WTC11 (cell line): ENCODE data around the gene CELF2. TPM values are rescaled to one million over a fixed set of nuclear protein-coding genes. Genes with fewer than 3 reads are reported as not detected.

Source experiments
- ATAC-seq: fragments of 200-7000 bp; cut with Tn5 transposase; 2 replicates; pipeline ENCODE4 v1.10.0; 2021; ENCODE audit warnings: mild to moderate bottlenecking, moderate library complexity
- CTCF ChIA-PET: fragments of 300-600 bp; sonication (Branson Sonifier 250); formaldehyde crosslinking; loops from one replicate; lab custom pipeline; 2021; ENCODE audit warnings: antibody characterized with exemption; lab: Charles Lee
- POLR2A ChIA-PET: fragments of 350-600 bp; sonication (Branson Sonifier 250); formaldehyde crosslinking; loops from one replicate; lab custom pipeline; 2021; ENCODE audit warnings: antibody characterized with exemption; lab: Charles Lee
- DNase-seq: peaks from one replicate; pipeline ENCODE4 v3.0.0; 2021; ENCODE audit warnings: low spot score
- H3K27ac Mint-ChIP-seq: 2 replicates; pipeline ENCODE4 v1.8.0; 2021; ENCODE audit warnings: mixed read lengths
- H3K27me3 Mint-ChIP-seq: 2 replicates; pipeline ENCODE4 v1.8.0; 2021; ENCODE audit warnings: low read depth, mild to moderate bottlenecking, moderate library complexity, mixed read lengths
- H3K36me3 Mint-ChIP-seq: 2 replicates; pipeline ENCODE4 v1.8.0; 2021; ENCODE audit warnings: mixed read lengths
- H3K4me1 Mint-ChIP-seq: 2 replicates; pipeline ENCODE4 v1.8.0; 2022; ENCODE audit warnings: mixed read lengths
- H3K4me3 Mint-ChIP-seq: 2 replicates; pipeline ENCODE4 v1.8.0; 2021; ENCODE audit warnings: mild to moderate bottlenecking, moderate library complexity, mixed read lengths
- H3K9me3 Mint-ChIP-seq: 2 replicates; pipeline ENCODE4 v1.8.0; 2021; ENCODE audit warnings: mixed read lengths
- AR ChIP-seq: fragments of 250-450 bp; sonication (Bioruptor Pico); IDR thresholded peaks from 2 replicates; pipeline ENCODE4 v1.9.0; 2021; ENCODE audit warnings: mild to moderate bottlenecking
- ARID4B ChIP-seq: sonication (generic); formaldehyde crosslinking; IDR thresholded peaks from 2 replicates; pipeline ENCODE4 v1.8.0; 2023; ENCODE audit warnings: missing genetic modification reagents, mild to moderate bottlenecking, borderline replicate concordance
- HMGXB4 ChIP-seq: sonication (generic); formaldehyde crosslinking; IDR thresholded peaks from 2 replicates; pipeline ENCODE4 v1.8.1; 2023; ENCODE audit warnings: mild to moderate bottlenecking, moderate library complexity, missing genetic modification reagents
- IRF2 ChIP-seq: sonication (generic); formaldehyde crosslinking; IDR thresholded peaks from 2 replicates; pipeline ENCODE4 v1.8.0; 2022; ENCODE audit warnings: low read depth, missing genetic modification reagents, borderline replicate concordance
- JUN ChIP-seq: sonication (generic); formaldehyde crosslinking; IDR thresholded peaks from 2 replicates; pipeline ENCODE4 v1.8.0; 2023; ENCODE audit warnings: mild to moderate bottlenecking, missing genetic modification reagents
- KAT7 ChIP-seq: sonication (generic); formaldehyde crosslinking; IDR thresholded peaks from 2 replicates; pipeline ENCODE4 v1.8.1; 2023; ENCODE audit warnings: missing genetic modification reagents, mild to moderate bottlenecking, borderline replicate concordance
- MYBL2 ChIP-seq: sonication (generic); formaldehyde crosslinking; IDR thresholded peaks from 2 replicates; pipeline ENCODE4 v1.8.1; 2023; ENCODE audit warnings: mild to moderate bottlenecking, moderate library complexity, missing genetic modification reagents
- PREB ChIP-seq: sonication (generic); formaldehyde crosslinking; IDR thresholded peaks from 2 replicates; pipeline ENCODE4 v1.8.1; 2022; ENCODE audit warnings: mild to moderate bottlenecking, missing genetic modification reagents, moderate library complexity, borderline replicate concordance
- ZBTB21 ChIP-seq: sonication (generic); formaldehyde crosslinking; IDR thresholded peaks from 2 replicates; pipeline ENCODE4 v1.8.1; 2023; ENCODE audit warnings: mild to moderate bottlenecking, missing genetic modification reagents, borderline replicate concordance
- ZBTB43 ChIP-seq: sonication (generic); formaldehyde crosslinking; IDR thresholded peaks from 2 replicates; pipeline ENCODE4 v1.8.1; 2023; ENCODE audit warnings: mild to moderate bottlenecking, missing genetic modification reagents
- ZNF138 ChIP-seq: sonication (generic); formaldehyde crosslinking; conservative IDR thresholded peaks from 2 replicates; pipeline ENCODE4 v1.8.1; 2022; ENCODE audit warnings: mild to moderate bottlenecking, moderate library complexity, missing genetic modification reagents
- ZNF232 ChIP-seq: sonication (generic); formaldehyde crosslinking; IDR thresholded peaks from 2 replicates; pipeline ENCODE4 v1.8.0; 2022; ENCODE audit warnings: mild to moderate bottlenecking, missing genetic modification reagents
- ZNF263 ChIP-seq: sonication (generic); formaldehyde crosslinking; IDR thresholded peaks from 2 replicates; pipeline ENCODE4 v1.8.1; 2022; ENCODE audit warnings: low read depth, mild to moderate bottlenecking, moderate library complexity, missing genetic modification reagents
- ZNF317 ChIP-seq: sonication (generic); formaldehyde crosslinking; IDR thresholded peaks from 2 replicates; pipeline ENCODE4 v1.8.1; 2023; ENCODE audit warnings: low read depth, mild to moderate bottlenecking, moderate library complexity, missing genetic modification reagents, borderline replicate concordance
- ZNF532 ChIP-seq: fragments of 250-450 bp; sonication (Bioruptor Pico); IDR thresholded peaks from 2 replicates; pipeline ENCODE4 v1.9.0; 2021; ENCODE audit warnings: mild to moderate bottlenecking, borderline replicate concordance
- total RNA-seq: library from RNA; stranded (reverse); gene quantifications from 3 replicates; pipeline ENCODE4 v1.2.3, GENCODE V29; 2021

The CELF2 gene
- total RNA-seq, 1 experiment from 2014 or later, result 24.6 TPM

GRCh38 chr10:11358923-11359575 lies 341.4 kb downstream of the CELF2 start:
- Mint-ChIP-seq H3K4me1 (no peaks in the 10 kb centered on the region), H3K27ac (no peak overlapping the region), H3K36me3 (peaks cover 9% of the 10 kb centered on the region)
- TF ChIP-seq ZBTB43 (CRISPR knock-in tag) (no peak), AR (CRISPR knock-in tag) (no peak), JUN (CRISPR knock-in tag) (no peak), HMGXB4 (no peak), KAT7 (no peak), ARID4B (CRISPR knock-in tag) (no peak), PREB (no peak), ZNF532 (CRISPR knock-in tag) (no peak), MYBL2 (CRISPR knock-in tag) (no peak), ZNF263 (no peak), ZNF317 (no peak), ZNF138 (no peak), ZNF232 (no peak), IRF2 (CRISPR knock-in tag) (no peak), ZBTB21 (no peak)
- TF ChIP-seq, all 79 proteins: peak for 0
- ChIA-PET POLR2A (no interaction called here), CTCF (no interaction called here)
- no peak for DNase-seq
- peaks cover 22% of the 10 kb centered on the region for H3K9me3 Mint-ChIP-seq
- H3K4me3 Mint-ChIP-seq, result no peak overlapping the region
- no peaks in the 10 kb centered on the region; the same call in none of the 2 replicates for H3K27me3 Mint-ChIP-seq
- ATAC-seq, result no peak
